ENCODE measurements around the gene MME.

DNA sequence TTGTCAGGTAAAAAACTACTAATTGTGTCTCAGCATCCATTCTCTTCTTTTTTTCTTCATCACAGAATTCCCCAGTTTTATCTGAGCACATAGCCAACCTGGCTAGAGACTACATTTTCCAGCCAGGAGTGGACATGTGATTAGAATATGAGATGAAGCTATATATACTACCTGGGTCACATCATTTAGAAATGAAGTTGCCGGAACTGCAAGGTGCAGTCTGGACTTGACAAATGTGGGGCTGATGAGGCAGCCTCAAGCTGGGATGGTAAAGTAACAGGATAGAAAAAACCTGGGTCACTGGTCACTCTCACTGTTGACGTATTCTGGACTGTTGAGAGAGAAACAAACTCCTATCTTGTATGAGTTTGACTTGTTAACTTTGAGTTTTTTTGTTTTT, 113.7 kb downstream of the MME start:
- TF ChIP-seq SIN3A (IDR thresholded peaks at IDR 0.05; ENCODE audit: borderline replicate concordance, insufficient read depth, low read length) (no peak), POLR2AphosphoS5 (IDR thresholded peaks at IDR 0.05; ENCODE audit: low read depth, low read length) (no peak), TAF1 (IDR thresholded peaks at IDR 0.05; ENCODE audit: borderline replicate concordance, insufficient read depth, low read length) (no peak)

Data from PFSK-1 (cell line).